ENCODE results near the gene RGSL1. TPM values are rescaled to one million over a fixed set of nuclear protein-coding genes. Genes with fewer than 3 reads are reported as not detected.

Gene RGSL1
- total and polyA plus RNA-seq, 2 of the 8 experiments (the other 6 are each of a cell fraction or from before 2014, with no cell fraction given), result not detected

- FAIRE-seq (peak; percentile 71), DNase-seq (ENCODE audit: low read depth in 1 of 2, low spot score in 2 of 2) (peak in 1 of 2 experiments; percentile 58)
- POLR2A ChIA-PET (ENCODE audit: partially characterized antibody), result no interaction called here
- no peak overlapping the region for H3K14ac ChIP-seq (ENCODE audit: insufficient read length)
- no peak overlapping the region for H2BK120ac ChIP-seq (replicated peaks; ENCODE audit: low read depth, low read length)
- H3K79me2 ChIP-seq (ENCODE audit: control insufficient read depth in 1 of 2, insufficient read depth in 2 of 2, low read length in 2 of 2), result no peaks in the 10 kb centered on the region
- H2AK5ac ChIP-seq (ENCODE audit: low read depth, low read length), result no peak overlapping the region
- peaks cover 0 to 8% (median 3%) of the 10 kb centered on the region in 4 experiments; a peak in 4 of 7 replicates for H3K4me1 ChIP-seq (replicated peaks in 1 of 4; ENCODE audit: control insufficient read depth in 3 of 4, insufficient read depth in 4 of 4, low read length in 3 of 4)
- H2BK20ac ChIP-seq (ENCODE audit: low read length), result no peak overlapping the region
- TF ChIP-seq, protein P1, sequence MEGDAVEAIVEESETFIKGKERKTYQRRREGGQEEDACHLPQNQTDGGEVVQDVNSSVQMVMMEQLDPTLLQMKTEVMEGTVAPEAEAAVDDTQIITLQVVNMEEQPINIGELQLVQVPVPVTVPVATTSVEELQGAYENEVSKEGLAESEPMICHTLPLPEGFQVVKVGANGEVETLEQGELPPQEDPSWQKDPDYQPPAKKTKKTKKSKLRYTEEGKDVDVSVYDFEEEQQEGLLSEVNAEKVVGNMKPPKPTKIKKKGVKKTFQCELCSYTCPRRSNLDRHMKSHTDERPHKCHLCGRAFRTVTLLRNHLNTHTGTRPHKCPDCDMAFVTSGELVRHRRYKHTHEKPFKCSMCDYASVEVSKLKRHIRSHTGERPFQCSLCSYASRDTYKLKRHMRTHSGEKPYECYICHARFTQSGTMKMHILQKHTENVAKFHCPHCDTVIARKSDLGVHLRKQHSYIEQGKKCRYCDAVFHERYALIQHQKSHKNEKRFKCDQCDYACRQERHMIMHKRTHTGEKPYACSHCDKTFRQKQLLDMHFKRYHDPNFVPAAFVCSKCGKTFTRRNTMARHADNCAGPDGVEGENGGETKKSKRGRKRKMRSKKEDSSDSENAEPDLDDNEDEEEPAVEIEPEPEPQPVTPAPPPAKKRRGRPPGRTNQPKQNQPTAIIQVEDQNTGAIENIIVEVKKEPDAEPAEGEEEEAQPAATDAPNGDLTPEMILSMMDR (IDR thresholded peaks at IDR 0.05; ENCODE audit: control extremely low read depth in 1 of 3, insufficient read depth in 1 of 3, low read depth in 1 of 3, low read length in 3 of 3), result peak in 2 of 3 experiments; percentile 58 to 76; a peak in 2 of 4 replicates
- TF ChIP-seq CHD1 (IDR thresholded peaks at IDR 0.05; ENCODE audit: low read depth, low read length) (no peak), RAD21 (IDR thresholded peaks at IDR 0.05 in 1 of 2, conservative IDR thresholded peaks at IDR 0.05 in 1 of 2; ENCODE audit: low read depth in 2 of 2, low read length in 2 of 2) (peak; percentile 82 to 83)
- no peak overlapping the region for H2BK15ac ChIP-seq (ENCODE audit: low read length)
- WGBS, 2 experiments (ENCODE audit: extremely low coverage in 1 of 2, insufficient coverage in 1 of 2, insufficient read length in 1 of 2, insufficient replicate concordance in 2 of 2, low coverage in 1 of 2, low lambda C conversion rate in 2 of 2, missing lambda C conversion rate in 1 of 2), result 9% methylated on average over 3 of the region's 3 CpGs; no CpG with 5 or more reads in 1 of the 2 experiments
- H3K79me1 ChIP-seq (ENCODE audit: low read depth, low read length), result no peaks in the 10 kb centered on the region
- H3K9ac ChIP-seq (replicated peaks in 1 of 4; ENCODE audit: extremely low read depth in 1 of 4, low read depth in 3 of 4, low read length in 3 of 4), result no peak overlapping the region
- peaks cover 0 to 2% of the 10 kb centered on the region in 2 experiments; a peak in 1 of 4 replicates for H3K9me3 ChIP-seq (ENCODE audit: insufficient read depth in 2 of 2, low read depth in 1 of 2, low read length in 1 of 2)
- no peak overlapping the region for H2BK12ac ChIP-seq (ENCODE audit: low read depth, low read length)
- H3K4ac ChIP-seq (replicated peaks; ENCODE audit: insufficient read length, low read depth, low read length), result no peak overlapping the region
- CTCF ChIA-PET (ENCODE audit: partially characterized antibody), result interaction anchor here (0.7 kb wide), 1 partner anchor 68 kb away, joined by 3 read pairs; no protein-coding TSS in a partner anchor
- H3K27me3 ChIP-seq (replicated peaks in 1 of 4; ENCODE audit: control insufficient read depth in 3 of 4, extremely low read depth in 1 of 4, insufficient read depth in 3 of 4, low read length in 3 of 4), result no peaks in the 10 kb centered on the region
- no peak overlapping the region for H2BK5ac ChIP-seq (ENCODE audit: low read depth, low read length)
- no peaks in the 10 kb centered on the region for H4K20me1 ChIP-seq (replicated peaks in 1 of 2; ENCODE audit: control insufficient read depth in 1 of 2, insufficient read depth in 2 of 2, low read length in 2 of 2)
- no peak overlapping the region for H4K91ac ChIP-seq (replicated peaks; ENCODE audit: insufficient read length, low read length)
- no peak overlapping the region for H3K4me3 ChIP-seq (ENCODE audit: extremely low read depth in 1 of 4, insufficient read depth in 2 of 4, low read depth in 3 of 4, low read length in 4 of 4)
- H3K4me2 ChIP-seq (ENCODE audit: insufficient read depth in 1 of 2, low read depth in 2 of 2, low read length in 2 of 2), result no peak overlapping the region
- no peak overlapping the region for H3K27ac ChIP-seq (ENCODE audit: low read depth, low read length)
- H4K5ac ChIP-seq (ENCODE audit: insufficient read length, low read depth, low read length), result no peak overlapping the region
- H3K56ac ChIP-seq (replicated peaks; ENCODE audit: insufficient read length, low read depth, low read length), result no peak overlapping the region
- no peak overlapping the region for H3K23ac ChIP-seq (ENCODE audit: insufficient read length)
- H3K23me2 ChIP-seq (ENCODE audit: low read depth, low read length), result no peaks in the 10 kb centered on the region
- no peaks in the 10 kb centered on the region for H3K36me3 ChIP-seq (ENCODE audit: control insufficient read depth in 2 of 4, insufficient read depth in 4 of 4, low read length in 3 of 4)
- peak overlapping the region; percentile 92; the same call in 1 of the 2 replicates for H2AFZ ChIP-seq (ENCODE audit: low read length)
- H3K18ac ChIP-seq (ENCODE audit: extremely low read depth, low read length), result no peak overlapping the region
- no peak overlapping the region for H4K8ac ChIP-seq (ENCODE audit: extremely low read depth, insufficient read depth, low read length)
These were observed 3.8 kb upstream of the RGSL1 start for GRCh38 chr1:182446033-182446669.

Measured in H1 (cell line).